ENCODE measurements around the gene ITGAX. TPM values are rescaled to one million over a fixed set of nuclear protein-coding genes. Genes with fewer than 3 reads are reported as not detected.
"Not testable (repeated sequence)": the region's sequence is repeated elsewhere in the genome, so short reads cannot be mapped to it uniquely, and the experiment has no call there.

Gene ITGAX
- total and polyA plus RNA-seq, 7 donors, result 0.34 to 2.6 (median 1.7) TPM

GRCh38 chr16:31333686-31334649 is 21.0 kb upstream of the ITGAX start:
- TF ChIP-seq CTCF (IDR thresholded peaks at IDR 0.05), result peak; percentile 21
- H3K27ac ChIP-seq, result no peak overlapping the region
- H3K27me3 ChIP-seq (ENCODE audit: insufficient read depth in 3 of 3, low read length in 2 of 3), result peaks cover 0 to 47% (median 4%) of the 10 kb centered on the region in 3 donors
- no peak for DNase-seq
- no peak overlapping the region for H3K4me3 ChIP-seq
- intact Hi-C loops (cut with DNase I), result no loop called here
- no peaks in the 10 kb centered on the region for H3K4me1 ChIP-seq
- H3K36me3 ChIP-seq (ENCODE audit: insufficient read depth in 1 of 2, low read depth in 1 of 2), result no peaks in the 10 kb centered on the region
- WGBS, 3 donors, result 12 to 25% (median 14%) methylated on average over 5 of the region's 5 CpGs
- peak; percentile 34 to 68 (median 61) for ATAC-seq
- H3K9me3 ChIP-seq, result no peaks in the 10 kb centered on the region

GRCh38 chr16:31334934-31335333 is 20.0 kb upstream of the ITGAX start:
- intact Hi-C loops (cut with DNase I), result no loop called here

GRCh38 chr16:31335431-31335830 is 19.5 kb upstream of the ITGAX start:
- Histone ChIP-seq H3K4me1 (no peaks in the 10 kb centered on the region), H3K27ac (no peak overlapping the region), H3K36me3 (ENCODE audit: insufficient read depth in 1 of 2, low read depth in 1 of 2) (no peaks in the 10 kb centered on the region), H3K27me3 (ENCODE audit: insufficient read depth in 3 of 3, low read length in 2 of 3) (peaks cover 0 to 32% (median 1%) of the 10 kb centered on the region in 3 donors), H3K4me3 (no peak overlapping the region), H3K9me3 (no peaks in the 10 kb centered on the region)
- TF ChIP-seq CTCF (IDR thresholded peaks at IDR 0.05), result no peak
- ATAC-seq, result no peak
- DNase-seq, result no peak
- intact Hi-C loops (cut with DNase I), result no loop called here
- 79 to 85% (median 79%) methylated on average over 9 of the region's 9 CpGs for WGBS, 3 donors

More at GRCh38 chr16:31334934-31335333, 20.0 kb upstream of the ITGAX start:
- Histone ChIP-seq H3K4me1 (no peaks in the 10 kb centered on the region), H3K27ac (no peak overlapping the region), H3K9me3 (no peaks in the 10 kb centered on the region), H3K27me3 (ENCODE audit: insufficient read depth in 3 of 3, low read length in 2 of 3) (peaks cover 0 to 37% (median 4%) of the 10 kb centered on the region in 3 donors), H3K4me3 (no peak overlapping the region), H3K36me3 (ENCODE audit: insufficient read depth in 1 of 2, low read depth in 1 of 2) (no peaks in the 10 kb centered on the region)
- 63 to 82% (median 67%) methylated on average over 1 of the region's 1 CpG for WGBS, 3 donors
- TF ChIP-seq CTCF (IDR thresholded peaks at IDR 0.05), result no peak
- no peak for DNase-seq
- no peak for ATAC-seq

- H3K27ac ChIP-seq; ATAC-seq; H3K9me3 ChIP-seq; H3K4me3 ChIP-seq; H3K4me1 ChIP-seq; intact Hi-C loops (cut with DNase I); H3K36me3 ChIP-seq (ENCODE audit: insufficient read depth in 1 of 2, low read depth in 1 of 2); H3K27me3 ChIP-seq (ENCODE audit: insufficient read depth in 3 of 3, low read length in 2 of 3); DNase-seq: not testable (repeated sequence)
- 66 to 74% (median 73%) methylated on average over 4 of the region's 4 CpGs for WGBS, 3 donors
Measured at GRCh38 chr16:31338166-31338685, 16.8 kb upstream of the ITGAX start.

- no peak for TF ChIP-seq CTCF (IDR thresholded peaks at IDR 0.05)
- intact Hi-C loops (cut with DNase I), result no loop called here
- Histone ChIP-seq H3K27ac (no peak overlapping the region), H3K27me3 (ENCODE audit: insufficient read depth in 3 of 3, low read length in 2 of 3) (no peaks in the 10 kb centered on the region), H3K9me3 (no peaks in the 10 kb centered on the region), H3K36me3 (ENCODE audit: insufficient read depth in 1 of 2, low read depth in 1 of 2) (no peaks in the 10 kb centered on the region), H3K4me1 (no peaks in the 10 kb centered on the region), H3K4me3 (no peak overlapping the region)
- 57 to 66% (median 66%) methylated on average over 9 of the region's 9 CpGs for WGBS, 3 donors
- DNase-seq (no peak), ATAC-seq (no peak)
Measured at GRCh38 chr16:31344712-31345111, 10.3 kb upstream of the ITGAX start.

Measured in psoas muscle (tissue), 8 donors.